Glutamatergic neuron (in vitro differentiated cells): Measurements from ENCODE around the gene NOL7. TPM values are rescaled to one million over a fixed set of nuclear protein-coding genes. Genes with fewer than 3 reads are reported as not detected.

Source experiments
- DNase-seq: peaks from one replicate; pipeline ENCODE4 v3.0.0; 2022
- H3K27ac Mint-ChIP-seq: one replicate; pipeline ENCODE4 v1.8.0; 2020; ENCODE audit warnings: mild to moderate bottlenecking, mixed read lengths, inconsistent platforms; ENCODE audit not compliant: unreplicated experiment
- H3K27me3 Mint-ChIP-seq: one replicate; pipeline ENCODE4 v1.8.0; 2020; ENCODE audit warnings: mild to moderate bottlenecking, moderate library complexity, mixed read lengths, inconsistent platforms; ENCODE audit not compliant: unreplicated experiment
- H3K36me3 Mint-ChIP-seq: one replicate; pipeline ENCODE4 v1.8.0; 2020; ENCODE audit warnings: mild to moderate bottlenecking, mixed read lengths, inconsistent platforms; ENCODE audit not compliant: unreplicated experiment
- H3K4me1 Mint-ChIP-seq: one replicate; pipeline ENCODE4 v1.8.0; 2020; ENCODE audit warnings: mild to moderate bottlenecking, low read depth, mixed read lengths, inconsistent platforms; ENCODE audit not compliant: unreplicated experiment
- H3K4me3 Mint-ChIP-seq: one replicate; pipeline ENCODE4 v1.8.0; 2020; ENCODE audit warnings: mild to moderate bottlenecking, mixed read lengths, inconsistent platforms; ENCODE audit not compliant: unreplicated experiment
- H3K9me3 Mint-ChIP-seq: one replicate; pipeline ENCODE4 v1.8.0; 2020; ENCODE audit warnings: mild to moderate bottlenecking, moderate library complexity, mixed read lengths, inconsistent platforms; ENCODE audit not compliant: unreplicated experiment
- total RNA-seq: library from RNA; stranded (reverse); fragmentation: NEBNext Ultra II Directional; extraction: Animal tissue kit (Norgen Biotek cat#: 25700); gene quantifications from one replicate; pipeline ENCODE4 v1.2.1, GENCODE V29; 2021; ENCODE audit not compliant: unreplicated experiment
- TF ChIP-seq, protein P1 (sequence below): fragments of 200-600 bp; sonication (generic); IDR thresholded peaks from one replicate; pipeline ENCODE4 v1.5.0; 2021; ENCODE audit not compliant: partially characterized antibody, unreplicated experiment

Gene NOL7
- total RNA-seq, 1 donor from 2014 or later = 28.0 TPM

DNA sequence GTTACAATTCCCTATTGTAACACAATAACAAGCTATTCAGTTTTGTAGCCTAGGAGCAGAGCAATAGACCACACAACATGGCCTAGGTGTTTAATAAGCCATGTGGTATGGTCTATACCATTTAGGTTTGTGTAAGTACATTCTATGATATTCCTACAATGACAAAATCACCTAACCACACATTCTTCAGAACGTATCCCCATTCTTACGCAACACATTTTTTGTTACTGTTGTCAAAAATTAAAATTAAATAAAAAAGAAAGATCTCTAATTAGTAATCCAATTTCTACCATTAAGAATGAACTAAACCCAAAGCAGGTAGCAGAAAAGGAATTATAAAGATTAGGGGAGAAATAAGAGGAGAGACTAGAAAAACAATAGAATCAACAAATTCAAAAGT lies 52.5 kb downstream of the NOL7 start:
- Mint-ChIP-seq H3K4me3 (no peak overlapping the region), H3K9me3 (no peaks in the 10 kb centered on the region), H3K36me3 (no peaks in the 10 kb centered on the region), H3K27me3 (no peaks in the 10 kb centered on the region), H3K27ac (no peak overlapping the region), H3K4me1 (peaks cover 9% of the 10 kb centered on the region)
- TF ChIP-seq, protein P1, sequence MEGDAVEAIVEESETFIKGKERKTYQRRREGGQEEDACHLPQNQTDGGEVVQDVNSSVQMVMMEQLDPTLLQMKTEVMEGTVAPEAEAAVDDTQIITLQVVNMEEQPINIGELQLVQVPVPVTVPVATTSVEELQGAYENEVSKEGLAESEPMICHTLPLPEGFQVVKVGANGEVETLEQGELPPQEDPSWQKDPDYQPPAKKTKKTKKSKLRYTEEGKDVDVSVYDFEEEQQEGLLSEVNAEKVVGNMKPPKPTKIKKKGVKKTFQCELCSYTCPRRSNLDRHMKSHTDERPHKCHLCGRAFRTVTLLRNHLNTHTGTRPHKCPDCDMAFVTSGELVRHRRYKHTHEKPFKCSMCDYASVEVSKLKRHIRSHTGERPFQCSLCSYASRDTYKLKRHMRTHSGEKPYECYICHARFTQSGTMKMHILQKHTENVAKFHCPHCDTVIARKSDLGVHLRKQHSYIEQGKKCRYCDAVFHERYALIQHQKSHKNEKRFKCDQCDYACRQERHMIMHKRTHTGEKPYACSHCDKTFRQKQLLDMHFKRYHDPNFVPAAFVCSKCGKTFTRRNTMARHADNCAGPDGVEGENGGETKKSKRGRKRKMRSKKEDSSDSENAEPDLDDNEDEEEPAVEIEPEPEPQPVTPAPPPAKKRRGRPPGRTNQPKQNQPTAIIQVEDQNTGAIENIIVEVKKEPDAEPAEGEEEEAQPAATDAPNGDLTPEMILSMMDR = no peak
- no peak for DNase-seq

GRCh38 chr6:13668291-13668928 lies 53.3 kb downstream of the NOL7 start:
- Mint-ChIP-seq H3K4me3 (no peak overlapping the region), H3K27me3 (no peaks in the 10 kb centered on the region), H3K27ac (no peak overlapping the region), H3K9me3 (no peaks in the 10 kb centered on the region), H3K36me3 (no peaks in the 10 kb centered on the region), H3K4me1 (peaks cover 8% of the 10 kb centered on the region)
- no peak for DNase-seq
- TF ChIP-seq, protein P1 = no peak

GRCh38 chr6:13669476-13669875 lies 54.3 kb downstream of the NOL7 start:
- Mint-ChIP-seq H3K27ac (no peak overlapping the region), H3K4me3 (no peak overlapping the region), H3K9me3 (no peaks in the 10 kb centered on the region), H3K36me3 (no peaks in the 10 kb centered on the region), H3K4me1 (peaks cover 8% of the 10 kb centered on the region), H3K27me3 (no peaks in the 10 kb centered on the region)
- no peak for DNase-seq
- TF ChIP-seq, protein P1 = no peak

Other genes with a start within 250 kb of the NOL7 start
- 4.1 TPM for gene GFOD1, start 127.7 kb upstream of the NOL7 start, total RNA-seq
- 4.9 TPM for gene SIRT5, start 40.7 kb upstream of the NOL7 start, total RNA-seq
- gene RANBP9, start 96.5 kb downstream of the NOL7 start, total RNA-seq = 50.2 TPM
- 14.1 TPM for gene MCUR1, start 199.2 kb downstream of the NOL7 start, total RNA-seq